Epithelial cell of prostate (primary cell): ENCODE data around the gene B3GALT5.

ENCODE experiments used
- DNase-seq: peaks from one replicate; pipeline ENCODE4 v3.0.0-alpha.2; 2011; ENCODE audit warnings: low read depth, low spot score
- H3K27ac ChIP-seq: fragments of 450-650 bp; 2 replicates; pipeline ENCODE4 v1.5.1; 2017; ENCODE audit warnings: mild to moderate bottlenecking

The B3GALT5 gene

GRCh38 chr21:39640754-39641153 is 28.0 kb downstream of the B3GALT5 start:
- H3K27ac ChIP-seq: no peak overlapping the region
- no peak for DNase-seq

- no peak overlapping the region for H3K27ac ChIP-seq
- no peak for DNase-seq
These were observed 29.2 kb downstream of the B3GALT5 start for GRCh38 chr21:39641827-39642450.

- no peak for DNase-seq
- no peak overlapping the region for H3K27ac ChIP-seq
These were observed 31.4 kb downstream of the B3GALT5 start for GRCh38 chr21:39644062-39644560.

- DNase-seq: no peak
- H3K27ac ChIP-seq: no peak overlapping the region
These were observed 32.6 kb downstream of the B3GALT5 start for GRCh38 chr21:39645331-39645730.

- DNase-seq: peak; percentile 24
- no peak overlapping the region for H3K27ac ChIP-seq
These were observed 34.7 kb downstream of the B3GALT5 start for GRCh38 chr21:39647476-39647875.

- H3K27ac ChIP-seq: no peak overlapping the region
- no peak for DNase-seq
These were observed 36.1 kb downstream of the B3GALT5 start for GRCh38 chr21:39648879-39649278.

- H3K27ac ChIP-seq: no peak overlapping the region
- no peak for DNase-seq
These were observed 36.8 kb downstream of the B3GALT5 start for GRCh38 chr21:39649526-39649925.

GRCh38 chr21:39650306-39650705 is 37.6 kb downstream of the B3GALT5 start:
- no peak for DNase-seq
- no peak overlapping the region for H3K27ac ChIP-seq

- H3K27ac ChIP-seq: no peak overlapping the region
- no peak for DNase-seq
These were observed 38.1 kb downstream of the B3GALT5 start for GRCh38 chr21:39650801-39651200.

- no peak for DNase-seq
- no peak overlapping the region for H3K27ac ChIP-seq
These were observed 38.5 kb downstream of the B3GALT5 start for GRCh38 chr21:39651206-39651605.

GRCh38 chr21:39654951-39655350 is 42.2 kb downstream of the B3GALT5 start:
- no peak for DNase-seq
- no peak overlapping the region for H3K27ac ChIP-seq

- H3K27ac ChIP-seq: no peak overlapping the region
- DNase-seq: no peak
These were observed 42.8 kb downstream of the B3GALT5 start for GRCh38 chr21:39655589-39655988.

GRCh38 chr21:39656209-39656608 is 43.5 kb downstream of the B3GALT5 start:
- no peak for DNase-seq
- no peak overlapping the region for H3K27ac ChIP-seq

- no peak for DNase-seq
These were observed 44.5 kb downstream of the B3GALT5 start for GRCh38 chr21:39657091-39657689.

GRCh38 chr21:39658066-39658465 is 45.3 kb downstream of the B3GALT5 start:
- DNase-seq: no peak
- H3K27ac ChIP-seq: no peak overlapping the region

More at GRCh38 chr21:39657091-39657689, 44.5 kb downstream of the B3GALT5 start:
- H3K27ac ChIP-seq: no peak overlapping the region

GRCh38 chr21:39659070-39659815 is 46.5 kb downstream of the B3GALT5 start:
- no peak for DNase-seq
- H3K27ac ChIP-seq: no peak overlapping the region

GRCh38 chr21:39660191-39660980 is 47.6 kb downstream of the B3GALT5 start:
- peak; percentile 43 for DNase-seq
- H3K27ac ChIP-seq: peak overlapping the region; percentile 53

GRCh38 chr21:39661121-39661520 is 48.4 kb downstream of the B3GALT5 start:
- peak overlapping the region; percentile 53 for H3K27ac ChIP-seq
- no peak for DNase-seq

GRCh38 chr21:39661740-39662139 is 49.0 kb downstream of the B3GALT5 start:
- no peak for DNase-seq
- H3K27ac ChIP-seq: no peak overlapping the region

GRCh38 chr21:39662411-39662953 is 49.7 kb downstream of the B3GALT5 start:
- H3K27ac ChIP-seq: no peak overlapping the region
- DNase-seq: no peak
